AG04450 (cell line): Measurements from ENCODE around the gene IKZF1. TPM values are rescaled to one million over a fixed set of nuclear protein-coding genes. Genes with fewer than 3 reads are reported as not detected.
A peak's percentile ranks its signal among the peaks of the same experiment; 100 is the strongest.

Experiments
- CTCF ChIA-PET: fragments of 300-600, 350-600 bp; formaldehyde crosslinking; extraction: SDS; loops from one replicate; lab custom pipeline; 2022; ENCODE audit warnings: antibody characterized with exemption, inconsistent platforms; lab: Charles Lee
- POLR2A ChIA-PET: fragments of 350-600 bp; formaldehyde crosslinking; extraction: SDS; loops from one replicate; lab custom pipeline; 2021; ENCODE audit warnings: antibody characterized with exemption, inconsistent platforms; lab: Yijun Ruan, JAX
- DNase-seq: peaks from one replicate; pipeline ENCODE4 v3.0.0-alpha.2; 2011; ENCODE audit warnings: low read depth, low spot score
- H3K27ac ChIP-seq: one replicate; pipeline ENCODE4 v1.5.1; 2012; ENCODE audit warnings: low read depth, low read length, control low read depth
- H3K27me3 ChIP-seq: one replicate; pipeline ENCODE4 v1.6.0; 2012; ENCODE audit warnings: low read length; ENCODE audit not compliant: control insufficient read depth, insufficient read depth
- H3K4me3 ChIP-seq: 2 replicates; pipeline ENCODE4 v1.5.1; 2011; ENCODE audit warnings: mild to moderate bottlenecking, low read depth, low read length, control low read depth
- H3K9me3 ChIP-seq: 2 replicates; pipeline ENCODE4 v1.5.1; 2012; ENCODE audit warnings: low read length; ENCODE audit not compliant: control insufficient read depth, insufficient read depth
- CTCF ChIP-seq: IDR thresholded peaks from 2 replicates; pipeline ENCODE4 v1.5.1; 2011; ENCODE audit warnings: low read depth, low read length, control low read depth, inconsistent platforms
- polyA plus RNA-seq: library from polyadenylated mRNA; depleted of rRNA; stranded (reverse); fragments of >200 nt; gene quantifications from 2 replicates; pipeline ENCODE4 v1.2.3, GENCODE V29; 2011

Gene IKZF1
- polyA plus RNA-seq, 1 experiment = not detected

- Histone ChIP-seq H3K27me3 (no peaks in the 10 kb centered on the region), H3K9me3 (no peaks in the 10 kb centered on the region), H3K27ac (no peak overlapping the region), H3K4me3 (no peak overlapping the region)
- TF ChIP-seq CTCF = no peak
- DNase-seq = no peak
- ChIA-PET CTCF (no interaction called here), POLR2A (no interaction called here)
Measured at GRCh38 chr7:50367100-50367499, 62.6 kb downstream of the IKZF1 start.

GRCh38 chr7:50367570-50367969, 63.1 kb downstream of the IKZF1 start:
- H3K9me3 ChIP-seq = no peaks in the 10 kb centered on the region
- POLR2A ChIA-PET = no interaction called here
- no peak for TF ChIP-seq CTCF
- H3K27me3 ChIP-seq = no peaks in the 10 kb centered on the region
- no peak overlapping the region for H3K4me3 ChIP-seq
- CTCF ChIA-PET = interaction anchor here (1.4 kb wide), 1 partner anchor 20 kb away, joined by 3 read pairs; no protein-coding TSS in a partner anchor
- no peak overlapping the region for H3K27ac ChIP-seq
- no peak for DNase-seq

GRCh38 chr7:50368366-50368765, 63.9 kb downstream of the IKZF1 start:
- no peak overlapping the region for H3K27ac ChIP-seq
- no peak for TF ChIP-seq CTCF
- no peaks in the 10 kb centered on the region for H3K27me3 ChIP-seq
- H3K4me3 ChIP-seq = no peak overlapping the region
- ChIA-PET CTCF (interaction anchor here (0.6 to 1.4 kb wide), 3 partner anchors 21 to 793 kb away, joined by 3 to 4 read pairs (median 3); no protein-coding TSS in a partner anchor), POLR2A (no interaction called here)
- H3K9me3 ChIP-seq = no peaks in the 10 kb centered on the region
- DNase-seq = no peak

GRCh38 chr7:50369143-50370026, 64.9 kb downstream of the IKZF1 start:
- no peak for DNase-seq

More at GRCh38 chr7:50369143-50370026, 64.9 kb downstream of the IKZF1 start:
- H3K4me3 ChIP-seq = no peak overlapping the region
- ChIA-PET POLR2A (no interaction called here), CTCF (interaction anchor here (0.6 to 1.4 kb wide), 3 partner anchors 22 to 792 kb away, joined by 3 to 4 read pairs (median 3); no protein-coding TSS in a partner anchor)
- no peak overlapping the region for H3K27ac ChIP-seq
- peak; percentile 31 for TF ChIP-seq CTCF
- no peaks in the 10 kb centered on the region for H3K9me3 ChIP-seq
- no peaks in the 10 kb centered on the region for H3K27me3 ChIP-seq
